OCI-LY1 (cell line): Measurements from ENCODE around the gene RERE.

Experiments used
- CTCF ChIP-seq: fragments of 200-600 bp; sonication (generic), shearing (Covaris generic); IDR thresholded peaks from 2 replicates; pipeline ENCODE4 v1.5.1; 2017; ENCODE audit warnings: mild to moderate bottlenecking, antibody characterized with exemption, low read length, moderate library complexity, mixed read lengths
- EZH2 ChIP-seq: fragments of 200-600 bp; sonication (generic), shearing (Covaris generic); IDR thresholded peaks from 2 replicates; pipeline ENCODE4 v1.8.0; 2017; ENCODE audit warnings: borderline replicate concordance, mixed run types, mild to moderate bottlenecking, antibody characterized with exemption, low read length, moderate library complexity, mixed read lengths

- TF ChIP-seq CTCF (no peak), EZH2 (no peak)
Observed at GRCh38 chr1:8643542-8644536, 173.6 kb downstream of the RERE start.
